ENCODE measurements around the gene RANBP1. TPM values are rescaled to one million over a fixed set of nuclear protein-coding genes. Genes with fewer than 3 reads are reported as not detected.

RANBP1 gene
- total and polyA plus RNA-seq, 2 of the 13 experiments (the other 11 are each of a cell fraction or from before 2014, with no cell fraction given): 181 to 492 TPM

GRCh38 chr22:20140521-20140964, 24.6 kb downstream of the RANBP1 start:
- no peaks in the 10 kb centered on the region for H3K27me3 ChIP-seq (ENCODE audit: control insufficient read depth in 1 of 2, insufficient read depth in 2 of 2, low read length in 2 of 2)
- H3K27ac ChIP-seq (ENCODE audit: extremely low read length, insufficient read depth, low read length): no peak overlapping the region
- 0 out of 2 replicates have a peak, but pooled peaks cover 6% of the 10 kb centered on the region for H4K20me1 ChIP-seq (ENCODE audit: insufficient read depth, low read length)
- 80% methylated on average over 1 of the region's 17 CpGs for WGBS (ENCODE audit: low lambda C conversion rate)
- ChIA-PET CTCF (ENCODE audit: low intra/inter-chr PET ratio, low total read pairs) (no interaction called here), POLR2A (no interaction called here)
- TF ChIP-seq MATR3 (CRISPR knock-in tag; IDR thresholded peaks at IDR 0.05): no peak
- peak; percentile 88 for TF ChIP-seq ZBTB33 (CRISPR knock-in tag; IDR thresholded peaks at IDR 0.05)
- TF ChIP-seq HIVEP1 (CRISPR knock-in tag; IDR thresholded peaks at IDR 0.05): no peak
- no peak overlapping the region for H3K9ac ChIP-seq (ENCODE audit: insufficient read depth, low read depth, low read length)
- intact Hi-C loops (cut with micrococcal nuclease; ENCODE audit: unreplicated experiment): no loop called here
- H3K79me2 ChIP-seq (ENCODE audit: insufficient read depth, low read length): peaks cover 6% of the 10 kb centered on the region
- H3K9me3 ChIP-seq (ENCODE audit: low read length): no peaks in the 10 kb centered on the region
- BruUV-seq (replicated peaks): no TSS peak
- FAIRE-seq (no peak), ATAC-seq (no peak), DNase-seq (ENCODE audit: low spot score) (no peak)
- no peaks in the 10 kb centered on the region for H3K4me1 ChIP-seq (ENCODE audit: insufficient read depth, low read length)
- no peak overlapping the region for H2AFZ ChIP-seq (ENCODE audit: low read length)
- no peak overlapping the region for H3K4me2 ChIP-seq (ENCODE audit: low read depth, low read length)
- in situ Hi-C loops (cut with HindIII; ENCODE audit: extremely low pct_ligation_motif_present, low pct_unique_long_range_greater_than_20kb): no loop called here
- no peak overlapping the region for H3K4me3 ChIP-seq (replicated peaks in 1 of 3; ENCODE audit: insufficient read depth in 1 of 3, low read depth in 2 of 3, low read length in 3 of 3)
- H3K36me3 ChIP-seq (replicated peaks in 1 of 2; ENCODE audit: control insufficient read depth in 1 of 2, insufficient read depth in 2 of 2, low read length in 2 of 2): peaks cover 1 to 5% of the 10 kb centered on the region in 2 experiments; a peak in 2 of 5 replicates

GRCh38 chr22:20141186-20142077, 25.5 kb downstream of the RANBP1 start:
- intact Hi-C loops (cut with micrococcal nuclease; ENCODE audit: unreplicated experiment): no loop called here
- no TSS peak for BruUV-seq (replicated peaks)
- TF ChIP-seq ATF7-NPFF (CRISPR knock-in tag; IDR thresholded peaks at IDR 0.05; ENCODE audit: low read depth) (no peak), PCBP1 (IDR thresholded peaks at IDR 0.05; ENCODE audit: borderline replicate concordance, low read depth, low read length) (no peak), ZNF468 (CRISPR knock-in tag; IDR thresholded peaks at IDR 0.05) (no peak), EED (CRISPR knock-in tag; IDR thresholded peaks at IDR 0.05) (no peak), FOXA3 (CRISPR knock-in tag; IDR thresholded peaks at IDR 0.05) (no peak), POLR2AphosphoS2 (IDR thresholded peaks at IDR 0.05; ENCODE audit: low read depth, low read length) (no peak), SP5 (CRISPR knock-in tag; IDR thresholded peaks at IDR 0.05; ENCODE audit: borderline replicate concordance, low read depth) (no peak), THRA (CRISPR knock-in tag; IDR thresholded peaks at IDR 0.05; ENCODE audit: borderline replicate concordance) (no peak), ZFP62 (CRISPR knock-in tag; IDR thresholded peaks at IDR 0.05) (no peak), BORCS8-MEF2B (CRISPR knock-in tag; IDR thresholded peaks at IDR 0.05) (no peak), ZNF496 (CRISPR knock-in tag; IDR thresholded peaks at IDR 0.05; ENCODE audit: insufficient replicate concordance) (no peak), GLI4 (CRISPR knock-in tag; IDR thresholded peaks at IDR 0.05; ENCODE audit: borderline replicate concordance) (no peak)

More at GRCh38 chr22:20141186-20142077, 25.5 kb downstream of the RANBP1 start:
- Histone ChIP-seq H3K4me1 (ENCODE audit: insufficient read depth, low read length) (no peaks in the 10 kb centered on the region), H3K27ac (ENCODE audit: extremely low read length, insufficient read depth, low read length) (no peak overlapping the region), H4K20me1 (ENCODE audit: insufficient read depth, low read length) (0 out of 2 replicates have a peak, but pooled peaks cover 6% of the 10 kb centered on the region), H3K36me3 (replicated peaks in 1 of 2; ENCODE audit: control insufficient read depth in 1 of 2, insufficient read depth in 2 of 2, low read length in 2 of 2) (peaks cover 1 to 5% of the 10 kb centered on the region in 2 experiments; a peak in 2 of 5 replicates), H3K4me2 (ENCODE audit: low read depth, low read length) (no peak overlapping the region), H3K79me2 (ENCODE audit: insufficient read depth, low read length) (peaks cover 2% of the 10 kb centered on the region), H2AFZ (ENCODE audit: low read length) (no peak overlapping the region), H3K9me3 (ENCODE audit: low read length) (no peaks in the 10 kb centered on the region), H3K9ac (ENCODE audit: insufficient read depth, low read depth, low read length) (no peak overlapping the region), H3K27me3 (ENCODE audit: control insufficient read depth in 1 of 2, insufficient read depth in 2 of 2, low read length in 2 of 2) (no peaks in the 10 kb centered on the region), H3K4me3 (replicated peaks in 1 of 3; ENCODE audit: insufficient read depth in 1 of 3, low read depth in 2 of 3, low read length in 3 of 3) (no peak overlapping the region)
- no peak for ATAC-seq
- ChIA-PET CTCF (ENCODE audit: low intra/inter-chr PET ratio, low total read pairs) (no interaction called here), POLR2A (no interaction called here)
- no peak for FAIRE-seq
- WGBS (ENCODE audit: low lambda C conversion rate): 92% methylated on average over 6 of the region's 22 CpGs
- DNase-seq (ENCODE audit: low spot score): no peak
- in situ Hi-C loops (cut with HindIII; ENCODE audit: extremely low pct_ligation_motif_present, low pct_unique_long_range_greater_than_20kb): no loop called here
